BE2C (cell line): Measurements from ENCODE around the gene TBC1D3L. TPM values are rescaled to one million over a fixed set of nuclear protein-coding genes. Genes with fewer than 3 reads are reported as not detected.
"Not testable (repeated sequence)": the region's sequence is repeated elsewhere in the genome, so short reads cannot be mapped to it uniquely, and the experiment has no call there.

Experiments used
- DNase-seq: peaks from one replicate; pipeline ENCODE4 v3.0.0-alpha.2; 2020
- H3K27me3 ChIP-seq: fragments of 250-450 bp; sonication (Bioruptor Pico); 2 replicates; pipeline ENCODE4 v1.5.1; 2020; ENCODE audit warnings: mild to moderate bottlenecking
- H3K36me3 ChIP-seq: fragments of 250-450 bp; sonication (Bioruptor Pico); 2 replicates; pipeline ENCODE4 v1.5.1; 2020; ENCODE audit warnings: mild to moderate bottlenecking
- H3K4me1 ChIP-seq: fragments of 250-450 bp; sonication (Bioruptor Pico); 2 replicates; pipeline ENCODE4 v1.5.1; 2020
- H3K4me3 ChIP-seq: 2 replicates; pipeline ENCODE4 v1.5.1; 2011; ENCODE audit warnings: low read depth, low read length
- H3K9me3 ChIP-seq: fragments of 250-450 bp; sonication (Bioruptor Pico); 2 replicates; pipeline ENCODE4 v1.5.1; 2020
- polyA plus RNA-seq: library from polyadenylated mRNA; unstranded; fragments of >200 nt; gene quantifications from one replicate; pipeline ENCODE4 v1.2.1, GENCODE V29; 2012; ENCODE audit warnings: low read depth, missing spikeins; ENCODE audit not compliant: insufficient read length, insufficient read depth

The TBC1D3L gene
- 9.9 TPM for polyA plus RNA-seq

DNA sequence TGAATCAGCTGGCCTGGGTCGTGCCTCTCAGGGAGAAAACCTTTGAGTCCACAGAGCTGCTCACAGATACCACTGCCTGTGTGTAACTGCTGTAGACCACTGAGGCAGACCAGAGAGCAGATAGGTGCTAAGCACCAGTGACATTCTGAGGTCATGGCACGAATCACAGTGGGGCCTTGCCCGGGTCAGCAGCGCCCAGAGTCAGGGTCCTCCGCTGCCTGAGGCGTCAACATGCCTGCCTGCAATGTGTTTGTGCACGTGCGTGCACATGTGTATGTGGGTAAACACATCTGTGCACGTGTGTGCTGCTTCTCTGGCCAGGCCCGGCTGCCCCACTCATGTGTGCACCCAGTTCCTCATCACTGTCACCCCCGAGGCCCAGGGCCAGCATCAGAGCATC, at the start of gene TBC1D3L:
Gene TBC1D3L, minus strand, starts transcription at position 101 of the 400 bp plus-strand sequence. CDS start 1,540 bp downstream, outside the sequence.
- DNase-seq, H3K27me3 ChIP-seq, H3K4me3 ChIP-seq, H3K4me1 ChIP-seq, H3K9me3 ChIP-seq, H3K36me3 ChIP-seq: not testable (repeated sequence)

DNA sequence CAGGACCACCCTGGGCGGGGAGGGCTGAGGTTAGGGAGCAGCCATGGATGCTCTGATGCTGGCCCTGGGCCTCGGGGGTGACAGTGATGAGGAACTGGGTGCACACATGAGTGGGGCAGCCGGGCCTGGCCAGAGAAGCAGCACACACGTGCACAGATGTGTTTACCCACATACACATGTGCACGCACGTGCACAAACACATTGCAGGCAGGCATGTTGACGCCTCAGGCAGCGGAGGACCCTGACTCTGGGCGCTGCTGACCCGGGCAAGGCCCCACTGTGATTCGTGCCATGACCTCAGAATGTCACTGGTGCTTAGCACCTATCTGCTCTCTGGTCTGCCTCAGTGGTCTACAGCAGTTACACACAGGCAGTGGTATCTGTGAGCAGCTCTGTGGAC, 14.8 kb upstream of the TBC1D3L start, which contains the start of gene TBC1D3D:
Gene TBC1D3D, plus strand, starts transcription at position 301 of the 400 bp plus-strand sequence. CDS start 1,585 bp downstream, outside the sequence.
- not testable (repeated sequence) for H3K4me1 ChIP-seq, H3K4me3 ChIP-seq, H3K36me3 ChIP-seq, H3K9me3 ChIP-seq, DNase-seq, H3K27me3 ChIP-seq
